H1 (cell line): ENCODE measurements around the gene SLC6A8. TPM values are rescaled to one million over a fixed set of nuclear protein-coding genes. Genes with fewer than 3 reads are reported as not detected.
A peak's percentile ranks its signal among the peaks of the same experiment; 100 is the strongest.

ENCODE experiments used
- CTCF ChIA-PET: fragments of 300-600 bp; sonication (Branson Sonifier 250); formaldehyde crosslinking; loops from one replicate; lab custom pipeline; 2021; ENCODE audit not compliant: partially characterized antibody; lab: Charles Lee
- POLR2A ChIA-PET: fragments of 300-600 bp; sonication (Branson Sonifier 250); formaldehyde crosslinking; loops from one replicate; lab custom pipeline; 2021; ENCODE audit warnings: inconsistent platforms; ENCODE audit not compliant: partially characterized antibody; lab: Charles Lee
- DNase-seq, 2 experiments: peaks; one replicate each; pipeline versions ENCODE4 v3.0.0 to v3.0.0-alpha.2; 2010 to 2022; ENCODE audit warnings: low spot score in 2 of 2, low read depth in 1 of 2, mixed read lengths in 1 of 2
- FAIRE-seq: peaks from 2 replicates; lab custom pipeline; 2011; peaks lifted over from hg19 to GRCh38; lab: Jason Lieb, UNC
- H2AFZ ChIP-seq: 2 replicates; pipeline ENCODE4 v1.8.1; 2012; ENCODE audit warnings: low read length, inconsistent platforms
- H2AK5ac ChIP-seq: 2 replicates; pipeline ENCODE4 v1.6.1; 2013; ENCODE audit warnings: low read depth, low read length
- H2BK120ac ChIP-seq: replicated peaks from 2 replicates; pipeline ENCODE3; 2013; ENCODE audit warnings: low read depth, low read length, inconsistent platforms
- H2BK12ac ChIP-seq: 2 replicates; pipeline ENCODE4 v1.6.1; 2013; ENCODE audit warnings: low read depth, low read length
- H2BK15ac ChIP-seq: 2 replicates; pipeline ENCODE4 v1.6.1; 2013; ENCODE audit warnings: low read length
- H2BK20ac ChIP-seq: 2 replicates; pipeline ENCODE4 v1.6.1; 2013; ENCODE audit warnings: low read length
- H2BK5ac ChIP-seq: 2 replicates; pipeline ENCODE4 v1.6.1; 2013; ENCODE audit warnings: low read depth, low read length
- H3K14ac ChIP-seq: 2 replicates; pipeline ENCODE4 v1.6.1; 2013; ENCODE audit warnings: inconsistent platforms; ENCODE audit not compliant: insufficient read length
- H3K18ac ChIP-seq: 2 replicates; pipeline ENCODE4 v1.6.1; 2013; ENCODE audit warnings: low read length; ENCODE audit errors: extremely low read depth
- H3K23ac ChIP-seq: 2 replicates; pipeline ENCODE4 v1.6.1; 2013; ENCODE audit warnings: inconsistent platforms; ENCODE audit not compliant: insufficient read length
- H3K23me2 ChIP-seq: 2 replicates; pipeline ENCODE4 v1.6.1; 2013; ENCODE audit warnings: low read depth, low read length
- H3K27ac ChIP-seq: 2 replicates; pipeline ENCODE4 v1.6.1; 2011; ENCODE audit warnings: low read depth, low read length, inconsistent platforms
- H3K27me3 ChIP-seq, 4 experiments: replicated peaks in 1 of 4; 1 replicate in 1 of 4; 2 replicates in 3 of 4; pipeline versions ENCODE4 v1.6.1 to v1.8.1; 2011 to 2013; ENCODE audit warnings: low read length in 3 of 4, mild to moderate bottlenecking in 3 of 4, inconsistent platforms in 2 of 4, mixed read lengths in 2 of 4, moderate library complexity in 1 of 4; ENCODE audit not compliant: control insufficient read depth in 3 of 4, insufficient read depth in 3 of 4; ENCODE audit errors: extremely low read depth in 1 of 4
- H3K36me3 ChIP-seq, 4 experiments: 2 replicates each; pipeline versions ENCODE4 v1.6.1 to v1.8.1; 2011 to 2013; ENCODE audit warnings: mild to moderate bottlenecking in 4 of 4, low read length in 3 of 4, moderate library complexity in 2 of 4, control low read depth in 1 of 4, inconsistent platforms in 1 of 4; ENCODE audit not compliant: insufficient read depth in 4 of 4, control insufficient read depth in 2 of 4
- H3K4ac ChIP-seq: replicated peaks from 2 replicates; pipeline ENCODE3; 2013; ENCODE audit warnings: low read length, low read depth, mixed read lengths, inconsistent platforms; ENCODE audit not compliant: insufficient read length
- H3K4me1 ChIP-seq, 4 experiments: replicated peaks in 1 of 4; 1 replicate in 1 of 4; 2 replicates in 3 of 4; pipeline versions ENCODE4 v1.6.1 to v1.8.1; 2011 to 2013; ENCODE audit warnings: low read length in 3 of 4, inconsistent platforms in 2 of 4, mixed read lengths in 1 of 4; ENCODE audit not compliant: insufficient read depth in 4 of 4, control insufficient read depth in 3 of 4
- H3K4me2 ChIP-seq, 2 experiments: 2 replicates each; pipeline versions ENCODE4 v1.6.1 to v1.8.1; 2011 to 2013; ENCODE audit warnings: low read depth in 2 of 2, low read length in 2 of 2, control low read depth in 1 of 2, inconsistent platforms in 1 of 2, mild to moderate bottlenecking in 1 of 2; ENCODE audit not compliant: insufficient read depth in 1 of 2
- H3K4me3 ChIP-seq, 4 experiments: fragments of 200-600, 300-600 bp in 1 of 4; sonication (generic), shearing (Covaris generic), sonication (Bioruptor Twin) in 1 of 4; 2 replicates each; pipeline versions ENCODE4 v1.5.1 to v1.8.1; 2011 to 2016; ENCODE audit warnings: low read length in 4 of 4, low read depth in 3 of 4, control low read depth in 2 of 4, inconsistent platforms in 2 of 4, mild to moderate bottlenecking in 2 of 4, mixed read lengths in 1 of 4, moderate library complexity in 1 of 4; ENCODE audit not compliant: insufficient read depth in 2 of 4; ENCODE audit errors: extremely low read depth in 1 of 4
- H3K56ac ChIP-seq: replicated peaks from 2 replicates; pipeline ENCODE3; 2013; ENCODE audit warnings: low read depth, mild to moderate bottlenecking, mixed read lengths, low read length, inconsistent platforms; ENCODE audit not compliant: insufficient read length
- H3K79me1 ChIP-seq: 2 replicates; pipeline ENCODE4 v1.6.1; 2013; ENCODE audit warnings: low read depth, low read length, control low read depth
- H3K79me2 ChIP-seq, 2 experiments: 2 replicates each; pipeline versions ENCODE4 v1.6.1 to v1.8.1; 2012 to 2013; ENCODE audit warnings: low read length in 2 of 2, mild to moderate bottlenecking in 2 of 2, inconsistent platforms in 1 of 2; ENCODE audit not compliant: insufficient read depth in 2 of 2, control insufficient read depth in 1 of 2
- H3K9ac ChIP-seq, 4 experiments: replicated peaks in 1 of 4; 1 replicate in 1 of 4; 2 replicates in 3 of 4; pipeline versions ENCODE4 v1.6.1 to v1.8.1; 2011 to 2013; ENCODE audit warnings: low read depth in 3 of 4, low read length in 3 of 4, control low read depth in 2 of 4, mild to moderate bottlenecking in 2 of 4, moderate library complexity in 2 of 4, inconsistent platforms in 1 of 4; ENCODE audit errors: extremely low read depth in 1 of 4
- H3K9me3 ChIP-seq, 2 experiments: 2 replicates each; pipeline versions ENCODE4 v1.6.1 to v1.8.1; 2012 to 2013; ENCODE audit warnings: mild to moderate bottlenecking in 2 of 2, moderate library complexity in 2 of 2, control low read depth in 1 of 2, inconsistent platforms in 1 of 2, low read depth in 1 of 2, low read length in 1 of 2, mixed read lengths in 1 of 2; ENCODE audit not compliant: insufficient read depth in 2 of 2
- H4K20me1 ChIP-seq, 2 experiments: replicated peaks in 1 of 2; 2 replicates each; pipeline versions ENCODE3 to v1.8.1; 2011 to 2013; ENCODE audit warnings: inconsistent platforms in 2 of 2, low read length in 2 of 2, mild to moderate bottlenecking in 1 of 2; ENCODE audit not compliant: insufficient read depth in 2 of 2, control insufficient read depth in 1 of 2
- H4K5ac ChIP-seq: 2 replicates; pipeline ENCODE4 v1.6.1; 2013; ENCODE audit warnings: low read length, low read depth, mixed read lengths, inconsistent platforms; ENCODE audit not compliant: insufficient read length
- H4K8ac ChIP-seq: 2 replicates; pipeline ENCODE4 v1.8.0; 2013; ENCODE audit warnings: mild to moderate bottlenecking, moderate library complexity, low read length, inconsistent platforms; ENCODE audit not compliant: insufficient read depth; ENCODE audit errors: extremely low read depth
- H4K91ac ChIP-seq: replicated peaks from 2 replicates; pipeline ENCODE3; 2013; ENCODE audit warnings: low read length, mixed read lengths, inconsistent platforms; ENCODE audit not compliant: insufficient read length
- EZH2 ChIP-seq: fragments of 200-600 bp; sonication (generic); IDR thresholded peaks from 2 replicates; pipeline ENCODE4 v1.7.1; 2012; ENCODE audit warnings: low read depth, mild to moderate bottlenecking, moderate library complexity, low read length, inconsistent platforms; ENCODE audit not compliant: severe bottlenecking
- HDAC6 ChIP-seq: IDR thresholded peaks from one replicate; pipeline ENCODE4 v1.7.1; 2012; ENCODE audit warnings: low read depth, mild to moderate bottlenecking, inconsistent platforms, low read length, moderate library complexity
- RAD21 ChIP-seq, 2 experiments: IDR thresholded peaks in 1 of 2; conservative IDR thresholded peaks in 1 of 2; 2 replicates each; pipeline ENCODE4 v1.6.1; 2011; ENCODE audit warnings: low read depth in 2 of 2, low read length in 2 of 2, improper control_type of control experiment in 1 of 2, inconsistent platforms in 1 of 2, mild to moderate bottlenecking in 1 of 2, moderate library complexity in 1 of 2
- SIN3A ChIP-seq, 2 experiments: IDR thresholded peaks in 1 of 2; conservative IDR thresholded peaks in 1 of 2; 2 replicates each; pipeline ENCODE4 v1.6.1; 2011 to 2012; ENCODE audit warnings: low read length in 2 of 2, improper control_type of control experiment in 1 of 2, low read depth in 1 of 2, mild to moderate bottlenecking in 1 of 2
- SRF ChIP-seq: IDR thresholded peaks from 2 replicates; pipeline ENCODE4 v1.6.1; 2011; ENCODE audit warnings: mild to moderate bottlenecking, low read depth, low read length, moderate library complexity
- TBP ChIP-seq: IDR thresholded peaks from 2 replicates; pipeline ENCODE4 v1.6.1; 2011; ENCODE audit warnings: low read depth, low read length, improper control_type of control experiment
- YY1 ChIP-seq: IDR thresholded peaks from 2 replicates; pipeline ENCODE4 v1.6.1; 2011; ENCODE audit warnings: low read depth, mild to moderate bottlenecking, low read length
- WGBS, 2 experiments: shearing (Covaris generic) in 1 of 2; methylation state at CpG; one replicate each; pipeline versions ENCODE4 v1.1.6 to v1.1.7; 2013 to 2015; ENCODE audit warnings: low lambda C conversion rate in 2 of 2, mixed read lengths in 2 of 2, inconsistent platforms in 1 of 2, low coverage in 1 of 2, missing lambda C conversion rate in 1 of 2; ENCODE audit not compliant: insufficient replicate concordance in 2 of 2, insufficient coverage in 1 of 2, insufficient read length in 1 of 2; ENCODE audit errors: extremely low coverage in 1 of 2, missing lambda C conversion rate in 1 of 2; 5-methylcytosine and 5-hydroxymethylcytosine counted together
- polyA plus RNA-seq, 7 experiments: library from polyadenylated mRNA; depleted of rRNA in 3 of 7; stranded (reverse) in 5 of 7; unstranded in 2 of 7; fragments of >200 nt in 5 of 7; fragments of 200-250 nt in 2 of 7; gene quantifications; 1 replicate in 5 of 7; 2 replicates in 1 of 7; 4 replicates in 1 of 7; pipeline versions ENCODE4 v1.2.1 to v1.2.3, GENCODE V29; 2011 to 2013; ENCODE audit warnings: missing spikeins in 2 of 7, mixed read lengths in 2 of 7
- total RNA-seq: library from RNA; stranded (reverse); fragmentation: NEBNext Ultra II Directional; extraction: Animal tissue kit (Norgen Biotek cat#: 25700); gene quantifications from 2 replicates; pipeline ENCODE4 v1.2.1, GENCODE V29; 2021
- TF ChIP-seq, protein P1 (sequence below): IDR thresholded peaks from 2 replicates; pipeline ENCODE4 v1.6.1; 2011; ENCODE audit warnings: low read depth, mild to moderate bottlenecking, low read length; ENCODE audit not compliant: insufficient read depth
- TF ChIP-seq, protein P2 (sequence below): IDR thresholded peaks from 2 replicates; pipeline ENCODE4 v1.6.1; 2012; ENCODE audit warnings: inconsistent platforms
- TF ChIP-seq, protein P3 (sequence below): IDR thresholded peaks from 2 replicates; pipeline ENCODE4 v1.6.1; 2012; ENCODE audit warnings: inconsistent platforms

SLC6A8 gene
- total and polyA plus RNA-seq, 2 of the 8 experiments (the other 6 are each of a cell fraction or from before 2014, with no cell fraction given) = 87.7 to 94.7 TPM

DNA sequence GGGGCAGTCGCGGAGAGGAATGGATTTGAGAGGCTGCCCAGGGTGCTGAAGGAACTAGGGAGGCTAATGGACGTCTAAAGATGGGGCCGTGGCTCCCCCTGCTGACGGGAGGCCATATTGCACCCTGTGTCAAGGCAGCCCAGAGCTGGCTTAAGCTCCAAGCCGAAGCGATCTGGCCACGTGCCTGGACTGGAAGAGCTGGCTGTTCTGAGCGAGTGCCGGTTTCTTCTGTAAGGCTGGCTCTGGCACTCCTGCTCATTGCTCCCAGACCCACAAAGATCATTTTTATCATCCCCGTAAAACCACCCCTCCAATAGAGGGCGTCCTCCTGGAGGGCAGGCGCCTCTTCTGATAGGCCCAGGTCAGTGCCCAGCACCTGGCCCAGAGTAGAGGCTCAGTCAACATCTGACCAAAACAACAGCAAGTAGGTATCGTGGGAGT lies 19.8 kb upstream of the SLC6A8 start:
- Histone ChIP-seq H3K23me2 (no peaks in the 10 kb centered on the region), H3K36me3 (no peaks in the 10 kb centered on the region), H3K23ac (no peak overlapping the region), H3K27ac (no peak overlapping the region), H3K56ac (no peak overlapping the region), H3K18ac (no peak overlapping the region; the same call in 1 of the 2 replicates), H2BK120ac (no peak overlapping the region), H4K5ac (no peak overlapping the region), H3K4me1 (peaks cover 0 to 4% (median 0%) of the 10 kb centered on the region in 4 experiments; a peak in 2 of 7 replicates), H4K8ac (no peak overlapping the region; the same call in 1 of the 2 replicates), H3K9ac (no peak overlapping the region), H2BK15ac (no peak overlapping the region), H2BK20ac (no peak overlapping the region), H3K79me1 (no peaks in the 10 kb centered on the region), H3K4me3 (peak overlapping the region in 1 of 4 experiments; percentile 48; a peak in 2 of 8 replicates), H3K4me2 (peak overlapping the region; percentile 1 to 57; a peak in 2 of 4 replicates), H4K91ac (no peak overlapping the region), H3K4ac (no peak overlapping the region), H2AFZ (peak overlapping the region; percentile 62; the same call in 1 of the 2 replicates), H3K9me3 (no peaks in the 10 kb centered on the region), H2BK12ac (no peak overlapping the region), H3K14ac (no peak overlapping the region), H4K20me1 (no peaks in the 10 kb centered on the region), H2AK5ac (no peak overlapping the region), H3K79me2 (no peaks in the 10 kb centered on the region), H2BK5ac (no peak overlapping the region), H3K27me3 (peaks cover 0 to 2% (median 0%) of the 10 kb centered on the region in 4 experiments; a peak in 1 of 7 replicates)
- ChIA-PET CTCF (interaction anchor here (1.0 to 28.7 kb wide), 25 partner anchors 10 to 252 kb away, joined by 3 to 408 read pairs (median 9); partner anchors contain the start of genes CCNQ and DUSP9), POLR2A (interaction anchor here (1.4 kb wide), 1 partner anchor 17 kb away, joined by 4 read pairs; no protein-coding TSS in a partner anchor)
- DNase-seq (peak in 1 of 2 experiments; percentile 92), FAIRE-seq (peak; percentile 94)
- WGBS, 2 experiments = 49% methylated on average over 7 of the region's 14 CpGs; no CpG with 5 or more reads in 1 of the 2 experiments
- TF ChIP-seq RAD21 (IDR thresholded peaks at IDR 0.05 in 1 of 2, conservative IDR thresholded peaks at IDR 0.05 in 1 of 2; ENCODE audit: low read depth in 2 of 2, low read length in 2 of 2) (peak; percentile 70 to 76), TBP (peak; percentile 14; the same call in 1 of the 2 replicates), EZH2 (no peak), SRF (no peak), HDAC6 (no peak), YY1 (peak; percentile 60; the same call in 1 of the 2 replicates), SIN3A (conservative IDR thresholded peaks at IDR 0.05 in 1 of 2, IDR thresholded peaks at IDR 0.05 in 1 of 2; ENCODE audit: low read depth in 1 of 2, low read length in 2 of 2) (0 out of 4 replicates have a peak, but pooled peaks of 1 of the 2 experiments have one; percentile 34)
- TF ChIP-seq, protein P1, sequence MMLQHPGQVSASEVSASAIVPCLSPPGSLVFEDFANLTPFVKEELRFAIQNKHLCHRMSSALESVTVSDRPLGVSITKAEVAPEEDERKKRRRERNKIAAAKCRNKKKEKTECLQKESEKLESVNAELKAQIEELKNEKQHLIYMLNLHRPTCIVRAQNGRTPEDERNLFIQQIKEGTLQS = 0 out of 2 replicates have a peak, but pooled peaks have one; percentile 4
- TF ChIP-seq, protein P2, sequence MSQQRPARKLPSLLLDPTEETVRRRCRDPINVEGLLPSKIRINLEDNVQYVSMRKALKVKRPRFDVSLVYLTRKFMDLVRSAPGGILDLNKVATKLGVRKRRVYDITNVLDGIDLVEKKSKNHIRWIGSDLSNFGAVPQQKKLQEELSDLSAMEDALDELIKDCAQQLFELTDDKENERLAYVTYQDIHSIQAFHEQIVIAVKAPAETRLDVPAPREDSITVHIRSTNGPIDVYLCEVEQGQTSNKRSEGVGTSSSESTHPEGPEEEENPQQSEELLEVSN = peak; percentile 75; the same call in 1 of the 2 replicates
- TF ChIP-seq, protein P3, sequence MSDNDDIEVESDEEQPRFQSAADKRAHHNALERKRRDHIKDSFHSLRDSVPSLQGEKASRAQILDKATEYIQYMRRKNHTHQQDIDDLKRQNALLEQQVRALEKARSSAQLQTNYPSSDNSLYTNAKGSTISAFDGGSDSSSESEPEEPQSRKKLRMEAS = peak; percentile 89
